ENCODE measurements around the gene UCHL1. TPM values are rescaled to one million over a fixed set of nuclear protein-coding genes. Genes with fewer than 3 reads are reported as not detected.
"Not testable (repeated sequence)": the region's sequence is repeated elsewhere in the genome, so short reads cannot be mapped to it uniquely, and the experiment has no call there.

The UCHL1 gene
- total RNA-seq, 6 experiments from 2014 or later, result 349 to 502 (median 461) TPM

- H3K27me3 Mint-ChIP-seq (ENCODE audit: insufficient read depth), result peaks cover 14% of the 10 kb centered on the region
- peaks cover 6% of the 10 kb centered on the region; the same call in 1 of the 2 replicates for H3K36me3 Mint-ChIP-seq (ENCODE audit: low read depth)
- H3K9me3 Mint-ChIP-seq, result no peaks in the 10 kb centered on the region
- TF ChIP-seq CTCF (IDR thresholded peaks at IDR 0.05), result no peak
- H3K4me1 Mint-ChIP-seq (ENCODE audit: low read depth), result no peaks in the 10 kb centered on the region; the same call in 1 of the 2 replicates
- no peak overlapping the region for H3K4me3 Mint-ChIP-seq
- no peak overlapping the region for H3K27ac Mint-ChIP-seq
- DNase-seq, result no peak
Observed at GRCh38 chr4:41305476-41305875, 48.7 kb downstream of the UCHL1 start.

- Mint-ChIP-seq H3K9me3 (no peaks in the 10 kb centered on the region), H3K4me3 (no peak overlapping the region), H3K27me3 (ENCODE audit: insufficient read depth) (peaks cover 19% of the 10 kb centered on the region), H3K4me1 (ENCODE audit: low read depth) (no peaks in the 10 kb centered on the region; the same call in 1 of the 2 replicates), H3K27ac (no peak overlapping the region), H3K36me3 (ENCODE audit: low read depth) (peaks cover 6% of the 10 kb centered on the region; the same call in 1 of the 2 replicates)
- no peak for DNase-seq
- TF ChIP-seq CTCF (IDR thresholded peaks at IDR 0.05), result no peak
Observed at GRCh38 chr4:41307638-41308037, 50.9 kb downstream of the UCHL1 start.

- Mint-ChIP-seq H3K9me3 (no peaks in the 10 kb centered on the region), H3K4me1 (ENCODE audit: low read depth) (no peaks in the 10 kb centered on the region; the same call in 1 of the 2 replicates), H3K4me3 (no peak overlapping the region), H3K36me3 (ENCODE audit: low read depth) (peaks cover 6% of the 10 kb centered on the region; the same call in 1 of the 2 replicates), H3K27ac (no peak overlapping the region), H3K27me3 (ENCODE audit: insufficient read depth) (peaks cover 24% of the 10 kb centered on the region)
- no peak for TF ChIP-seq CTCF (IDR thresholded peaks at IDR 0.05)
- no peak for DNase-seq
Observed at GRCh38 chr4:41308398-41308797, 51.7 kb downstream of the UCHL1 start.

GRCh38 chr4:41315426-41315825 lies 58.7 kb downstream of the UCHL1 start:
- H3K27me3 Mint-ChIP-seq (ENCODE audit: insufficient read depth), result peaks cover 21% of the 10 kb centered on the region
- H3K9me3 Mint-ChIP-seq; H3K36me3 Mint-ChIP-seq (ENCODE audit: low read depth); DNase-seq; H3K4me3 Mint-ChIP-seq; H3K27ac Mint-ChIP-seq: not testable (repeated sequence)
- peaks cover 15% of the 10 kb centered on the region for H3K4me1 Mint-ChIP-seq (ENCODE audit: low read depth)

- Mint-ChIP-seq H3K9me3 (no peaks in the 10 kb centered on the region), H3K4me1 (ENCODE audit: low read depth) (peaks cover 15% of the 10 kb centered on the region), H3K4me3 (no peak overlapping the region), H3K27ac (no peak overlapping the region), H3K27me3 (ENCODE audit: insufficient read depth) (peaks cover 21% of the 10 kb centered on the region), H3K36me3 (ENCODE audit: low read depth) (no peaks in the 10 kb centered on the region)
- TF ChIP-seq CTCF (IDR thresholded peaks at IDR 0.05), result no peak
- no peak for DNase-seq
Observed at GRCh38 chr4:41315862-41316261, 59.1 kb downstream of the UCHL1 start.

Other genes with a start within 250 kb of the UCHL1 start
- 10 to 100 TPM; 32.4 to 45.5 (median 35.8) TPM for gene APBB2, start 42.4 kb upstream of the UCHL1 start, total RNA-seq (2021; fragmentation: NEBNext Ultra II Directional; extraction: Animal tissue kit (Norgen Biotek cat#: 25700))

All from HFFc6 (cell line).